NCI-H146 (cell line): Measurements from ENCODE around the gene TUSC1.
A peak's percentile ranks its signal among the peaks of the same experiment; 100 is the strongest.
"Not testable (repeated sequence)": the region's sequence is repeated elsewhere in the genome, so short reads cannot be mapped to it uniquely, and the experiment has no call there.

ENCODE experiments used
- DNase-seq: peaks from one replicate; lab custom pipeline; 2025; lab: John Stamatoyannopoulos, UW

TUSC1 gene

GRCh38 chr9:25678147-25678666, at the start of gene TUSC1:
TUSC1 (minus strand) TSS chr9:25678444; CDS start chr9:25678312, 132 bp downstream.
- peak; percentile 74 for DNase-seq

- no peak for DNase-seq
Measured at GRCh38 chr9:25726871-25727410, 48.7 kb upstream of the TUSC1 start.

- no peak for DNase-seq
Measured at GRCh38 chr9:25724424-25724823, 46.2 kb upstream of the TUSC1 start.

GRCh38 chr9:25716220-25716872, 38.1 kb upstream of the TUSC1 start:
- DNase-seq: no peak

GRCh38 chr9:25709941-25710340, 31.7 kb upstream of the TUSC1 start:
- DNase-seq: no peak

- no peak for DNase-seq
Measured at GRCh38 chr9:25704800-25705199, 26.6 kb upstream of the TUSC1 start.

- no peak for DNase-seq
Measured at GRCh38 chr9:25703701-25704357, 25.6 kb upstream of the TUSC1 start.

GRCh38 chr9:25702536-25702935, 24.3 kb upstream of the TUSC1 start:
- no peak for DNase-seq

GRCh38 chr9:25700899-25701298, 22.7 kb upstream of the TUSC1 start:
- DNase-seq: not testable (repeated sequence)

- DNase-seq: no peak
Measured at GRCh38 chr9:25700430-25700829, 22.2 kb upstream of the TUSC1 start.

- no peak for DNase-seq
Measured at GRCh38 chr9:25691786-25692185, 13.5 kb upstream of the TUSC1 start.

- DNase-seq: no peak
Measured at GRCh38 chr9:25684321-25684720, 6.1 kb upstream of the TUSC1 start.

- DNase-seq: no peak
Measured at GRCh38 chr9:25681266-25681665, 3.0 kb upstream of the TUSC1 start.

- no peak for DNase-seq
Measured at GRCh38 chr9:25678846-25679360, 659 bp upstream of the TUSC1 start.

GRCh38 chr9:25677301-25678146, 720 bp downstream of the TUSC1 start:
- peak; percentile 72 for DNase-seq

GRCh38 chr9:25675858-25676257, 2.4 kb downstream of the TUSC1 start:
- DNase-seq: not testable (repeated sequence)

GRCh38 chr9:25658571-25658970, 19.7 kb downstream of the TUSC1 start:
- DNase-seq: no peak

- no peak for DNase-seq
Measured at GRCh38 chr9:25654417-25654816, 23.8 kb downstream of the TUSC1 start.

GRCh38 chr9:25648116-25648515, 30.1 kb downstream of the TUSC1 start:
- DNase-seq: no peak

GRCh38 chr9:25636026-25636425, 42.2 kb downstream of the TUSC1 start:
- DNase-seq: no peak

GRCh38 chr9:25629231-25629630, 49.0 kb downstream of the TUSC1 start:
- DNase-seq: no peak
